Subcutaneous adipose tissue (tissue), 4 donors: ENCODE measurements around the gene OTULINL. TPM values are rescaled to one million over a fixed set of nuclear protein-coding genes. Genes with fewer than 3 reads are reported as not detected.

Experiments
- CTCF ChIP-seq: fragments of 450-650 bp; IDR thresholded peaks from one replicate; pipeline ENCODE4 v1.5.1; 2016; ENCODE audit warnings: low read depth, mild to moderate bottlenecking, control low read depth, antibody characterized with exemption, moderate library complexity
- total RNA-seq, 4 donors: library from RNA; depleted of rRNA; stranded (reverse); fragments of >200 nt; gene quantifications; one replicate each; pipeline ENCODE4 v1.1.0, GENCODE V29; 2016

Gene OTULINL
- total RNA-seq, 4 donors from 2014 or later: 3.2 to 21.6 (median 17.7) TPM

DNA sequence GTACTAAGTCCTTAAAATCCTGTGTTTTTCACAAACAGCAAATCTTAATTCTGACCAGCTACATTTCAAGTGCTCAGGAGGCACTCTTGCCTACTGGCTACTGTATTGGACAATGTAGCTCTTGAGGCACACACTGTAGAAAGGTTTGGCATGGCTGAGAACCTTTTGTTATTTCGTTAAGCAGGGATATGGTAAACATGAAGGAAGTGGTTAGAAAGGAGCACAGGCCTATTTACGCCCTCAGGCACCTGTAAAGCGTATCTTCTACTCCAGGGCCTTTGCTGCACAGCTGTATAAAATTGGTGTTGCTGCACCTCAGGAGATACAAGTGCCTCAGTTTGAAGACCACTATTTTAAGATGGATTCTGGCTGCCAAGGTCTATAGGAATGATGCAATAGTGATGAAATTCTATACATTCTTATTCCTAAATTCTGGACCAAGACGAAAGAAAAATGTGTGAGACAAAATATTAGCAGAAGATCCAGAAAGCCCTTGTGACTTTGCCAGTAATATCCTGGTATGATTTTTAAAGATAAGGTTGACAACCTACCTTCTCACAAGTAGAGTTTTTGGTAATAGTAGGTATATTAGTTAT is 73.7 kb downstream of the OTULINL start:
- TF ChIP-seq CTCF: no peak

- TF ChIP-seq CTCF: no peak
Observed at GRCh38 chr5:14656898-14657297, 75.3 kb downstream of the OTULINL start.

DNA sequence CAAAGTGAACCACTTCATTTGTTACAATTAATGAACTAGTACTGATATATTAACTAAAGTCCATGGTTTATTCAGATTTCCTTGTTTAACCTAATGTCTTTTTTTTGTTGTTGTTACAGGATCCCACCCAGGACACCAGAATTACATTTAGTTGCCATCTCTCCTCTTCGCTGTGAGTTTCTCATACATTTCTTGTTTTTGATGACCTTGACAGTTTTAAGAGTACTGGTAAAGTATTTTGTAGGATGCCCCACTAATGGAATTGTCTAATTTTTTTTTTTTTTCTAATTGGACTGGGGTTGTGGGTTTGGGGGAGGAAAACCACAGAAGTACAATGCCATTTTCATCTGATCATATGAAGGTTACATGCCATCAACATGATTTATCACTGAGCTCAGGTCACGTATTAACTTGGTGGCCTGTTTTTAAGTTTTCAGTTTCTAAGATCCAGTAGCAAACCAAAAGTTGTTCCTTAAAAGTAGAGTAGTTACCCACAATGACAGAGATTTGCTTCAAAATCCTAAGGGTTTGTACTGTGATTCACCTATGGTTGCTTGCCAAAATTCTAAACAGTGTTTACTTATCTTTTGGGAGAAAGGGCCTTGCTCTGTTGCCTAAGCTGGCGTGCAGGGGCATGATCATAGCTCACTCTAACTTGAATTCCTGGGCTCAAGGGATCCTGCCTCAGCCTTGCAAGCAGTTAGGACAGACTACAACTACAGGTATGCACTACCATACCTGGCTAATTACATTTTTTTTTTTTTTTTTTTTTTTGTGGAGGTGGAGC is 78.4 kb downstream of the OTULINL start:
- TF ChIP-seq CTCF: no peak

GRCh38 chr5:14660833-14661232 is 79.2 kb downstream of the OTULINL start:
- TF ChIP-seq CTCF: no peak

Other genes starting within 250 kb of the OTULINL start
- 10 to 100 TPM; 25.8 to 42.1 (median 34.0) TPM for gene OTULIN, start 82.9 kb downstream of the OTULINL start, total RNA-seq